A549 (cell line): ENCODE data around the gene KLHL15. TPM values are rescaled to one million over a fixed set of nuclear protein-coding genes. Genes with fewer than 3 reads are reported as not detected.

Experiments used
- ATAC-seq, 2 experiments: fragments of 200-7000 bp in 1 of 2; fragments of >200 bp in 1 of 2; cut with Nextera tagmentation in 1 of 2; cut with Tn5 transposase in 1 of 2; 3 replicates each; pipeline versions ENCODE4 v1.8.0 to v1.9.1; 2018 to 2020; ENCODE audit warnings: mild to moderate bottlenecking in 1 of 2, moderate library complexity in 1 of 2
- CTCF ChIA-PET: fragments of 300-600 bp; sonication (Branson Sonifier 250); formaldehyde crosslinking; extraction: SDS; loops from one replicate; lab custom pipeline; 2021; ENCODE audit warnings: antibody characterized with exemption, inconsistent platforms; lab: Yijun Ruan, JAX
- POLR2A ChIA-PET: fragments of 350-600 bp; formaldehyde crosslinking; extraction: SDS; loops from one replicate; lab custom pipeline; 2021; ENCODE audit warnings: antibody characterized with exemption, inconsistent platforms; lab: Yijun Ruan, JAX
- DNase-seq, 2 experiments: peaks; one replicate each; pipeline versions ENCODE4 v3.0.0 to v3.0.0-alpha.2; 2011 to 2016; ENCODE audit warnings: low read depth in 1 of 2, low spot score in 1 of 2
- FAIRE-seq: peaks from 2 replicates; lab custom pipeline; 2011; peaks lifted over from hg19 to GRCh38; lab: Jason Lieb, UNC
- H3K27ac ChIP-seq, 2 experiments: fragments of >200 bp; sonication (Bioruptor Twin); formaldehyde crosslinking; 3 replicates each; pipeline ENCODE4 v1.5.1; 2016 to 2017
- H3K4me1 ChIP-seq: fragments of >200 bp; sonication (Bioruptor Twin); formaldehyde crosslinking; 3 replicates; pipeline ENCODE4 v1.6.1; 2016
- H3K4me2 ChIP-seq: fragments of >200 bp; sonication (Bioruptor Twin); formaldehyde crosslinking; 3 replicates; pipeline ENCODE4 v1.6.1; 2016
- H3K4me3 ChIP-seq: fragments of >200 bp; sonication (Bioruptor Twin); formaldehyde crosslinking; 3 replicates; pipeline ENCODE4 v1.5.1; 2016
- H3K9me3 ChIP-seq: fragments of >200 bp; sonication (Bioruptor Twin); formaldehyde crosslinking; 3 replicates; pipeline ENCODE4 v1.6.1; 2016
- BHLHE40 ChIP-seq: IDR thresholded peaks from 2 replicates; pipeline ENCODE4 v1.6.1; 2012; ENCODE audit warnings: low read depth, low read length, inconsistent platforms
- CBX8 ChIP-seq: fragments of 200-600 bp; sonication (generic); IDR thresholded peaks from 2 replicates; pipeline ENCODE4 v1.6.1; 2016
- EHMT2 ChIP-seq: fragments of 200-600 bp; sonication (generic); IDR thresholded peaks from 2 replicates; pipeline ENCODE4 v1.6.1; 2016; ENCODE audit warnings: antibody characterized with exemption, low read depth, mild to moderate bottlenecking, moderate library complexity
- GATA3 ChIP-seq: IDR thresholded peaks from 2 replicates; pipeline ENCODE4 v1.6.1; 2012; ENCODE audit warnings: borderline replicate concordance
- HDAC2 ChIP-seq: fragments of 200-600 bp; sonication (generic); IDR thresholded peaks from 2 replicates; pipeline ENCODE4 v1.6.1; 2016
- HOXA7 ChIP-seq: fragments of 250-450 bp; sonication (Bioruptor Pico); IDR thresholded peaks from 2 replicates; pipeline ENCODE4 v1.5.0; 2020; ENCODE audit warnings: mild to moderate bottlenecking, moderate library complexity
- HOXB5 ChIP-seq: fragments of 250-450 bp; sonication (Bioruptor Pico); IDR thresholded peaks from 2 replicates; pipeline ENCODE4 v1.5.0; 2020; ENCODE audit warnings: mild to moderate bottlenecking, moderate library complexity
- JUN ChIP-seq, 2 experiments: fragments of >200 bp; sonication (Bioruptor Twin); formaldehyde crosslinking; IDR thresholded peaks; 2 replicates in 1 of 2; 3 replicates in 1 of 2; pipeline ENCODE4 v1.6.1; 2016 to 2017
- JUNB ChIP-seq: fragments of >200 bp; sonication (Bioruptor Twin); formaldehyde crosslinking; IDR thresholded peaks from 2 replicates; pipeline ENCODE4 v1.6.1; 2016
- KDM5A ChIP-seq: fragments of 200-600 bp; sonication (generic); IDR thresholded peaks from 2 replicates; pipeline ENCODE4 v1.6.1; 2016; ENCODE audit warnings: antibody characterized with exemption, mild to moderate bottlenecking
- PHF8 ChIP-seq: fragments of 200-600 bp; sonication (generic); IDR thresholded peaks from 2 replicates; pipeline ENCODE4 v1.6.1; 2016; ENCODE audit warnings: low read depth, mild to moderate bottlenecking, antibody characterized with exemption, moderate library complexity, borderline replicate concordance
- RARB ChIP-seq: fragments of 250-450 bp; sonication (Bioruptor Pico); IDR thresholded peaks from 2 replicates; pipeline ENCODE4 v1.8.0; 2021; ENCODE audit warnings: mild to moderate bottlenecking, moderate library complexity
- RFX5 ChIP-seq: fragments of 450-650 bp; IDR thresholded peaks from 2 replicates; pipeline ENCODE4 v1.7.1; 2014; ENCODE audit warnings: antibody characterized with exemption, mild to moderate bottlenecking, moderate library complexity
- RNF2 ChIP-seq: fragments of 200-600 bp; sonication (generic); IDR thresholded peaks from 2 replicates; pipeline ENCODE4 v1.6.1; 2016; ENCODE audit warnings: low read depth, mild to moderate bottlenecking, antibody characterized with exemption, moderate library complexity, borderline replicate concordance
- SMC3 ChIP-seq: fragments of >200 bp; sonication (Bioruptor Twin); formaldehyde crosslinking; IDR thresholded peaks from 3 replicates; pipeline ENCODE4 v1.6.1; 2018; ENCODE audit warnings: inconsistent platforms
- ZC3H11A ChIP-seq: fragments of 450-650 bp; IDR thresholded peaks from 2 replicates; pipeline ENCODE4 v1.6.1; 2014; ENCODE audit warnings: antibody characterized with exemption, mild to moderate bottlenecking
- ZSCAN20 ChIP-seq: fragments of 250-450 bp; sonication (Bioruptor Pico); IDR thresholded peaks from 2 replicates; pipeline ENCODE4 v1.8.0; 2022; ENCODE audit warnings: mild to moderate bottlenecking, moderate library complexity
- WGBS: methylation state at CpG from one replicate; pipeline ENCODE4 v1.1.6; 2017; ENCODE audit errors: missing lambda C conversion rate; 5-methylcytosine and 5-hydroxymethylcytosine counted together
- polyA plus RNA-seq, 4 experiments: library from polyadenylated mRNA; depleted of rRNA in 3 of 4; stranded (reverse); fragments of >200 nt; fragmentation: RNase III in 1 of 4; extraction: RNeasy Plus Mini Kit Qiagen cat#74134 plus additional on column Dnase treatment in 1 of 4; gene quantifications; 2 replicates in 3 of 4; 3 replicates in 1 of 4; pipeline ENCODE4 v1.2.3, GENCODE V29; 2011 to 2017
- TF ChIP-seq, protein P1 (sequence below): fragments of >200 bp; sonication (Bioruptor Twin); formaldehyde crosslinking; IDR thresholded peaks from 3 replicates; pipeline ENCODE4 v1.5.1; 2016
- TF ChIP-seq, protein P2 (sequence below): IDR thresholded peaks from 2 replicates; pipeline ENCODE4 v1.6.1; 2012
- TF ChIP-seq, protein P3 (sequence below): fragments of 250-450 bp; sonication (Bioruptor Pico); IDR thresholded peaks from 2 replicates; pipeline ENCODE4 v1.5.0; 2020; ENCODE audit warnings: low read depth, mild to moderate bottlenecking, moderate library complexity
- TF ChIP-seq, protein P4 (sequence below): fragments of >200 bp; sonication (Bioruptor Twin); formaldehyde crosslinking; IDR thresholded peaks from 2 replicates; pipeline ENCODE4 v1.6.1; 2016
- TF ChIP-seq, protein P5 (sequence below): fragments of 200-600 bp; sonication (generic); IDR thresholded peaks from 2 replicates; pipeline ENCODE4 v1.6.1; 2016; ENCODE audit warnings: antibody characterized with exemption, mild to moderate bottlenecking, moderate library complexity

The KLHL15 gene
- polyA plus RNA-seq, 2 of the 4 experiments (the other 2 are of a cell fraction) = 6.4 to 15.0 TPM

DNA sequence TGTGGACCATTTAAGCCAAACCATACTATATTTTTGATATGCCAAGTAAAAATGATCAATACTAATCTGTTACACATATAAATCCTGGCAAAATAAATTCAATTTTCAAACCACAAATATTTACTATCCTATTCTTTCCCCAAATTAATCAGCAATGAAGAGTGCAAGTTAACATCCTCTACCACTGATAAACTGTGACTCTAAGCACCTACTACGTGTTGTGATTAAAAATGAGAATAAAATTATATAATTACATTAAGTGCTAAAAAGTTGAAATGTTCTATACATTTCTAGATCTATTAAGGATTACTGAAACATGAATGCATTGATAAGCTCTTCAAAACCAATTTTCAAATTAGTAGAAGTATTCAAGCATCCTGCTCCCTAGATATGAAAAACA lies 3.4 kb downstream of the KLHL15 start:
- 3% methylated on average over 1 of the region's 1 CpG for WGBS
- ChIA-PET CTCF (interaction anchor here (1.8 kb wide), 1 partner anchor 115 kb away, joined by 5 read pairs; no protein-coding TSS in a partner anchor), POLR2A (interaction anchor here (0.7 to 2.2 kb wide), 2 partner anchors 31 to 71 kb away, joined by 3 to 11 read pairs; partner anchors contain the start of gene EIF2S3)
- Histone ChIP-seq H3K4me2 (peak overlapping the region; percentile 70), H3K9me3 (no peaks in the 10 kb centered on the region), H3K4me3 (peak overlapping the region; percentile 95), H3K4me1 (peaks cover 37% of the 10 kb centered on the region), H3K27ac (peak overlapping the region; percentile 99; a peak in 4 of 6 replicates)
- no peak for ATAC-seq
- DNase-seq = no peak
- TF ChIP-seq HDAC2 (no peak), HOXA7 (CRISPR knock-in tag) (no peak), RFX5 (no peak), RARB (CRISPR knock-in tag) (no peak), BHLHE40 (no peak), ZC3H11A (no peak), JUN (IDR thresholded peaks at IDR 0.05) (no peak), SMC3 (no peak)
- TF ChIP-seq, protein P1, sequence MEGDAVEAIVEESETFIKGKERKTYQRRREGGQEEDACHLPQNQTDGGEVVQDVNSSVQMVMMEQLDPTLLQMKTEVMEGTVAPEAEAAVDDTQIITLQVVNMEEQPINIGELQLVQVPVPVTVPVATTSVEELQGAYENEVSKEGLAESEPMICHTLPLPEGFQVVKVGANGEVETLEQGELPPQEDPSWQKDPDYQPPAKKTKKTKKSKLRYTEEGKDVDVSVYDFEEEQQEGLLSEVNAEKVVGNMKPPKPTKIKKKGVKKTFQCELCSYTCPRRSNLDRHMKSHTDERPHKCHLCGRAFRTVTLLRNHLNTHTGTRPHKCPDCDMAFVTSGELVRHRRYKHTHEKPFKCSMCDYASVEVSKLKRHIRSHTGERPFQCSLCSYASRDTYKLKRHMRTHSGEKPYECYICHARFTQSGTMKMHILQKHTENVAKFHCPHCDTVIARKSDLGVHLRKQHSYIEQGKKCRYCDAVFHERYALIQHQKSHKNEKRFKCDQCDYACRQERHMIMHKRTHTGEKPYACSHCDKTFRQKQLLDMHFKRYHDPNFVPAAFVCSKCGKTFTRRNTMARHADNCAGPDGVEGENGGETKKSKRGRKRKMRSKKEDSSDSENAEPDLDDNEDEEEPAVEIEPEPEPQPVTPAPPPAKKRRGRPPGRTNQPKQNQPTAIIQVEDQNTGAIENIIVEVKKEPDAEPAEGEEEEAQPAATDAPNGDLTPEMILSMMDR = no peak
- TF ChIP-seq, protein P2, sequence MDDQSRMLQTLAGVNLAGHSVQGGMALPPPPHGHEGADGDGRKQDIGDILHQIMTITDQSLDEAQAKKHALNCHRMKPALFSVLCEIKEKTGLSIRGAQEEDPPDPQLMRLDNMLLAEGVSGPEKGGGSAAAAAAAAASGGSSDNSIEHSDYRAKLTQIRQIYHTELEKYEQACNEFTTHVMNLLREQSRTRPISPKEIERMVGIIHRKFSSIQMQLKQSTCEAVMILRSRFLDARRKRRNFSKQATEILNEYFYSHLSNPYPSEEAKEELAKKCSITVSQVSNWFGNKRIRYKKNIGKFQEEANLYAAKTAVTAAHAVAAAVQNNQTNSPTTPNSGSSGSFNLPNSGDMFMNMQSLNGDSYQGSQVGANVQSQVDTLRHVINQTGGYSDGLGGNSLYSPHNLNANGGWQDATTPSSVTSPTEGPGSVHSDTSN = no peak
- TF ChIP-seq, protein P3, sequence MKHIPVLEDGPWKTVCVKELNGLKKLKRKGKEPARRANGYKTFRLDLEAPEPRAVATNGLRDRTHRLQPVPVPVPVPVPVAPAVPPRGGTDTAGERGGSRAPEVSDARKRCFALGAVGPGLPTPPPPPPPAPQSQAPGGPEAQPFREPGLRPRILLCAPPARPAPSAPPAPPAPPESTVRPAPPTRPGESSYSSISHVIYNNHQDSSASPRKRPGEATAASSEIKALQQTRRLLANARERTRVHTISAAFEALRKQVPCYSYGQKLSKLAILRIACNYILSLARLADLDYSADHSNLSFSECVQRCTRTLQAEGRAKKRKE (CRISPR knock-in tag) = no peak
- peak; percentile 28 for FAIRE-seq

DNA sequence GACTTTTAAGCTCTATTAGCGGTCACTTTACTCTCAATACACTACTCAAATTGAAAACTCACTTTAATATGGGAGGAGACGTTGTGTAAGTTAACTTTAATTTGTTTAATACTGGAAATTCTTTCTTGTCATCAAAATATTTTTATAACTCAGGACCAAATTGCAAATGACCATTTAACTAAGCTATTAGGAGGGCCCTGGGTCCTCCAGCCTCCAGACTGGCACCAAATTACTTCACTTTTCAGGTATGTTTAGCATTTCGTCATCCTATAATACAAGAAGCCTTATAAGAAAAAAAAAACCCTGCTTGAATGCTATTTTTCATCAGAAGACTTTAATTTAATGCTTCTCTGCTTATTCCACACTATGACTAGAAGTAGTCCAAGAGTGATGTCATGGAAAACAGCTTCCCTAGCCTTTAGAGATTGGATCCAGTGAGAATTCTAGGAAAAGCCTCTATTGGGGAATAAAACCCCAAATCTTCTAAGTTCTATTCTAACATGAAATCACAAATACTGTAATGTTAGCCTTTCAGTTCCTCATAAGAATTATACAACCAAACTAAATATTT lies 6.6 kb downstream of the KLHL15 start:
- DNase-seq = no peak
- H3K27ac ChIP-seq = no peak overlapping the region
- CTCF ChIA-PET = interaction anchor here (0.7 kb wide), 1 partner anchor 185 kb away, joined by 3 read pairs; no protein-coding TSS in a partner anchor
- WGBS = 90% methylated on average over 3 of the region's 3 CpGs
- FAIRE-seq = peak; percentile 72
- POLR2A ChIA-PET = interaction anchor here (0.6 to 1.5 kb wide), 2 partner anchors 33 to 146 kb away, joined by 5 read pairs; no protein-coding TSS in a partner anchor
- ATAC-seq = no peak
- peaks cover 33% of the 10 kb centered on the region for H3K4me1 ChIP-seq
- H3K4me2 ChIP-seq = peak overlapping the region; percentile 43; the same call in 2 of the 3 replicates
- no peaks in the 10 kb centered on the region for H3K9me3 ChIP-seq
- TF ChIP-seq, protein P4, sequence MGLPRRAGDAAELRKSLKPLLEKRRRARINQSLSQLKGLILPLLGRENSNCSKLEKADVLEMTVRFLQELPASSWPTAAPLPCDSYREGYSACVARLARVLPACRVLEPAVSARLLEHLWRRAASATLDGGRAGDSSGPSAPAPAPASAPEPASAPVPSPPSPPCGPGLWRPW = no peak
- TF ChIP-seq ZSCAN20 = no peak
- TF ChIP-seq RNF2 = no peak
- TF ChIP-seq ZC3H11A = no peak
- TF ChIP-seq, protein P5, sequence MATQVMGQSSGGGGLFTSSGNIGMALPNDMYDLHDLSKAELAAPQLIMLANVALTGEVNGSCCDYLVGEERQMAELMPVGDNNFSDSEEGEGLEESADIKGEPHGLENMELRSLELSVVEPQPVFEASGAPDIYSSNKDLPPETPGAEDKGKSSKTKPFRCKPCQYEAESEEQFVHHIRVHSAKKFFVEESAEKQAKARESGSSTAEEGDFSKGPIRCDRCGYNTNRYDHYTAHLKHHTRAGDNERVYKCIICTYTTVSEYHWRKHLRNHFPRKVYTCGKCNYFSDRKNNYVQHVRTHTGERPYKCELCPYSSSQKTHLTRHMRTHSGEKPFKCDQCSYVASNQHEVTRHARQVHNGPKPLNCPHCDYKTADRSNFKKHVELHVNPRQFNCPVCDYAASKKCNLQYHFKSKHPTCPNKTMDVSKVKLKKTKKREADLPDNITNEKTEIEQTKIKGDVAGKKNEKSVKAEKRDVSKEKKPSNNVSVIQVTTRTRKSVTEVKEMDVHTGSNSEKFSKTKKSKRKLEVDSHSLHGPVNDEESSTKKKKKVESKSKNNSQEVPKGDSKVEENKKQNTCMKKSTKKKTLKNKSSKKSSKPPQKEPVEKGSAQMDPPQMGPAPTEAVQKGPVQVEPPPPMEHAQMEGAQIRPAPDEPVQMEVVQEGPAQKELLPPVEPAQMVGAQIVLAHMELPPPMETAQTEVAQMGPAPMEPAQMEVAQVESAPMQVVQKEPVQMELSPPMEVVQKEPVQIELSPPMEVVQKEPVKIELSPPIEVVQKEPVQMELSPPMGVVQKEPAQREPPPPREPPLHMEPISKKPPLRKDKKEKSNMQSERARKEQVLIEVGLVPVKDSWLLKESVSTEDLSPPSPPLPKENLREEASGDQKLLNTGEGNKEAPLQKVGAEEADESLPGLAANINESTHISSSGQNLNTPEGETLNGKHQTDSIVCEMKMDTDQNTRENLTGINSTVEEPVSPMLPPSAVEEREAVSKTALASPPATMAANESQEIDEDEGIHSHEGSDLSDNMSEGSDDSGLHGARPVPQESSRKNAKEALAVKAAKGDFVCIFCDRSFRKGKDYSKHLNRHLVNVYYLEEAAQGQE = no peak
- no peak for TF ChIP-seq JUN (IDR thresholded peaks at IDR 0.05)
- TF ChIP-seq JUNB = no peak
- no peak for TF ChIP-seq KDM5A
- TF ChIP-seq HOXB5 (CRISPR knock-in tag) = no peak
- no peak for TF ChIP-seq CBX8
- TF ChIP-seq, protein P1 = no peak
- TF ChIP-seq SMC3 = no peak
- no peak for TF ChIP-seq GATA3
- TF ChIP-seq EHMT2 = no peak
- TF ChIP-seq, protein P3 (CRISPR knock-in tag) = no peak
- TF ChIP-seq, protein P2 = no peak
- no peak for TF ChIP-seq HOXA7 (CRISPR knock-in tag)
- TF ChIP-seq PHF8 = no peak
- no peak overlapping the region for H3K4me3 ChIP-seq
